OCI-LY3 (cell line): ENCODE measurements around the gene OSMR.
"Not testable (repeated sequence)": the region's sequence is repeated elsewhere in the genome, so short reads cannot be mapped to it uniquely, and the experiment has no call there.

ENCODE experiments used
- H2AFZ ChIP-seq: fragments of 200-600, 300-600 bp; shearing (Covaris generic); 2 replicates; pipeline ENCODE4 v1.6.0; 2014; ENCODE audit warnings: antibody characterized with exemption, low read depth, low read length
- H3K27ac ChIP-seq: fragments of 200-600, 300-600 bp; sonication (generic); 2 replicates; pipeline ENCODE4 v1.5.1; 2014; ENCODE audit warnings: mild to moderate bottlenecking, low read length, moderate library complexity, mixed read lengths
- H3K27me3 ChIP-seq: fragments of 200-600, 300-600 bp; sonication (generic); 2 replicates; pipeline ENCODE4 v1.6.1; 2014; ENCODE audit warnings: low read depth, low read length, mixed read lengths
- H3K36me3 ChIP-seq: fragments of 200-600, 300-600 bp; sonication (generic); replicated peaks from 2 replicates; pipeline ENCODE3; 2014; ENCODE audit warnings: low read depth, low read length, mixed read lengths
- H3K4me1 ChIP-seq: fragments of 300-600, 200-600 bp; sonication (generic); 2 replicates; pipeline ENCODE4 v1.6.1; 2014; ENCODE audit warnings: low read length, mixed read lengths
- H3K4me2 ChIP-seq: fragments of 200-600, 300-600 bp; sonication (generic); 2 replicates; pipeline ENCODE4 v1.6.1; 2014; ENCODE audit warnings: low read length, mixed read lengths
- H3K4me3 ChIP-seq: fragments of 300-600, 200-600 bp; sonication (generic); 2 replicates; pipeline ENCODE4 v1.5.1; 2014; ENCODE audit warnings: antibody characterized with exemption, mild to moderate bottlenecking, low read length, moderate library complexity
- H3K79me2 ChIP-seq: fragments of 300-600, 200-600 bp; shearing (Covaris generic); 2 replicates; pipeline ENCODE4 v1.6.1; 2014; ENCODE audit warnings: mild to moderate bottlenecking, low read length, mixed read lengths
- H3K9ac ChIP-seq: fragments of 300-600, 200-600 bp; shearing (Covaris generic); 2 replicates; pipeline ENCODE4 v1.6.0; 2014; ENCODE audit warnings: mild to moderate bottlenecking, low read length, moderate library complexity
- H3K9me3 ChIP-seq: fragments of 200-600, 300-600 bp; shearing (Covaris generic); 2 replicates; pipeline ENCODE4 v1.6.1; 2014; ENCODE audit warnings: low read length, mixed read lengths; ENCODE audit not compliant: insufficient read depth
- H4K20me1 ChIP-seq: fragments of 200-600, 300-600 bp; sonication (generic); 2 replicates; pipeline ENCODE4 v1.6.1; 2016; ENCODE audit warnings: low read length, mixed read lengths; ENCODE audit not compliant: insufficient read depth
- EZH2phosphoT487 ChIP-seq: fragments of 200-600 bp; shearing (Covaris generic); IDR thresholded peaks from 2 replicates; pipeline ENCODE4 v1.6.1; 2018; ENCODE audit warnings: antibody characterized with exemption, mixed run types, low read depth
- TF ChIP-seq, protein P1 (sequence below): fragments of 200-600, 300-600 bp; sonication (generic); IDR thresholded peaks from 2 replicates; pipeline ENCODE4 v1.5.1; 2014; ENCODE audit warnings: antibody characterized with exemption, low read length, low read depth

OSMR gene

DNA sequence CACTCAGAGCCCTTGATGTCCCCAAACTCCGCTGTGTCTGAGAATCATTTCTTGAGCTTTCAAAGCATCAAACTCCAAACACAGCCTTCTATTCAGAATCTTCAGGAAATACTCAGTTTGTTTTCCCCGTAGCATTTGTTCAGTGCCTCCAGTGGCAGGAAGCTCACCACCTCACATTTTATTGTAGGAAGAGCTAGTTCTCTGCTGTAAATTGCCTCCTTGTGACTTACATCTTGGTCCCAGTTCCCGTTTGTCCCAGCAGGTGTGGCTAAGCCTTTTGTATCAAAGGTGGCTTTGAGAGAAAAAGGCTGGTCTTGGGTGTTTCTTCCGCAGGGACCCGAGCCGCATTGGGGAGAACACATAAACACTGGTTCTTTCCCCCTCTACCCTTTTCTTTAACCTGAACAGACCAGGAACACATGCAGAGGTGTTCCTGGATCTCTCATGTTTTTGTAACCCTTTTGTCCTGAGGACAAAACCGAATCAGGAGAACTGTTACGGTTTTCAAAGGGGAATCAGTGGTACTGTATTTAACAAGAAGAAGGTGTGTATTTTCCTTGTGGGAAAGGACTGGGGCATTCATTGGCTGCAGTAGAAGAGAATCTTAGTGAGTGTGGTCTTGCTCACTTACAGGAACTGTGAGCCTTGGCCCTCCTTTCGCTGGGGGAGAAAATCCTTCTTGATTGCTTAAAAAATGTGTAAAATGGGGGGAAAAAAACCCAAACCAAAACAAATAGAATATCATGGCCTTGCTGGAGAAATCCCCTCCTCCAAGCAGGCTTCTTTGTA, 1.9 kb downstream of the OSMR start:
- no peak for TF ChIP-seq EZH2phosphoT487
- TF ChIP-seq, protein P1, sequence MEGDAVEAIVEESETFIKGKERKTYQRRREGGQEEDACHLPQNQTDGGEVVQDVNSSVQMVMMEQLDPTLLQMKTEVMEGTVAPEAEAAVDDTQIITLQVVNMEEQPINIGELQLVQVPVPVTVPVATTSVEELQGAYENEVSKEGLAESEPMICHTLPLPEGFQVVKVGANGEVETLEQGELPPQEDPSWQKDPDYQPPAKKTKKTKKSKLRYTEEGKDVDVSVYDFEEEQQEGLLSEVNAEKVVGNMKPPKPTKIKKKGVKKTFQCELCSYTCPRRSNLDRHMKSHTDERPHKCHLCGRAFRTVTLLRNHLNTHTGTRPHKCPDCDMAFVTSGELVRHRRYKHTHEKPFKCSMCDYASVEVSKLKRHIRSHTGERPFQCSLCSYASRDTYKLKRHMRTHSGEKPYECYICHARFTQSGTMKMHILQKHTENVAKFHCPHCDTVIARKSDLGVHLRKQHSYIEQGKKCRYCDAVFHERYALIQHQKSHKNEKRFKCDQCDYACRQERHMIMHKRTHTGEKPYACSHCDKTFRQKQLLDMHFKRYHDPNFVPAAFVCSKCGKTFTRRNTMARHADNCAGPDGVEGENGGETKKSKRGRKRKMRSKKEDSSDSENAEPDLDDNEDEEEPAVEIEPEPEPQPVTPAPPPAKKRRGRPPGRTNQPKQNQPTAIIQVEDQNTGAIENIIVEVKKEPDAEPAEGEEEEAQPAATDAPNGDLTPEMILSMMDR = no peak
- Histone ChIP-seq H2AFZ (no peak overlapping the region), H3K27me3 (no peaks in the 10 kb centered on the region), H3K4me1 (no peaks in the 10 kb centered on the region), H4K20me1 (no peaks in the 10 kb centered on the region), H3K4me2 (no peak overlapping the region), H3K79me2 (no peaks in the 10 kb centered on the region), H3K4me3 (no peak overlapping the region), H3K36me3 (no peaks in the 10 kb centered on the region), H3K9me3 (no peaks in the 10 kb centered on the region), H3K9ac (no peak overlapping the region), H3K27ac (no peak overlapping the region)

DNA sequence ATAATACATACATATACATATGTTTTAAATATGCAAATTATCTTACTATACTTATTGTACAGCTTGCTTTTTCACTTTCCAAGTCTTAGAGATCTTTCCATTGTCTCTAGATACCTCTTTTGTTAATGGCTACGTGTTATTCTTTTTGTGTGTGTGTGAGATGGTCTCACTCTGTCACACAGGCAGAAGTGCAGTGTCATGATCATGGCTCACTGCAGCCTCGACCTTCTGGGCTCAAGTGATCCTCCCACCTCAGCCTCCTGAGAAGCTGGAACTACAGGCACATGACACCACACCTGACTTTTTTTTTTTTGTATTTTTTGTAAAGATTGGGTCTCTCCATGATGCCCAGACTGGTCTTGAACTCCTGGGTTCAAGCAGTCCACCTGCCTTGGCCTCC, 2.8 kb downstream of the OSMR start:
- H3K4me3 ChIP-seq = no peak overlapping the region
- H3K27ac ChIP-seq = no peak overlapping the region
- no peak for TF ChIP-seq EZH2phosphoT487
- TF ChIP-seq, protein P1 = no peak
- H3K9ac ChIP-seq = no peak overlapping the region
- no peaks in the 10 kb centered on the region for H3K9me3 ChIP-seq
- H2AFZ ChIP-seq = no peak overlapping the region
- H3K27me3 ChIP-seq = no peaks in the 10 kb centered on the region
- no peaks in the 10 kb centered on the region for H3K4me1 ChIP-seq
- no peaks in the 10 kb centered on the region for H3K79me2 ChIP-seq
- no peaks in the 10 kb centered on the region for H3K36me3 ChIP-seq
- no peak overlapping the region for H3K4me2 ChIP-seq
- no peaks in the 10 kb centered on the region for H4K20me1 ChIP-seq

DNA sequence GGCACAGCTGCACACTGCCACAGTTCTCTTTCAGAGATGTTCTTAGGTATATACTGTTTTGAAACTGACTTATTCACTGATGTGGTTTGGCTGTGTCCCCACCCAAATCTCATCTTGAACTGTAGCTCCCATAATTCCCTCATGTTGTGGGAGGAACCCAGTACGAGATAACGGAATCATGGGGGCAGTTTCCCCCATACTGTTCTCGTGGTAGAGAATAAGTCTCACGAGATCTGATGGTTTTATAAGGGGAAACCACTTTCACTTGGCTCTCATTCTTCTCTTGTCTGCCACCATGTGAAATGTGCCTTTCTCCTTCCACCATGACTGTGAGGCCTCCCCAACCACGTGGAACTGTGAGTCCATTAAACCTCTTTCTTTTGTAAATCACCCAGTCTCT, 5.8 kb downstream of the OSMR start:
- not testable (repeated sequence) for H3K9me3 ChIP-seq, H3K4me3 ChIP-seq, H4K20me1 ChIP-seq, H3K79me2 ChIP-seq, H3K9ac ChIP-seq, H2AFZ ChIP-seq, H3K4me1 ChIP-seq, H3K36me3 ChIP-seq, H3K4me2 ChIP-seq, H3K27me3 ChIP-seq, H3K27ac ChIP-seq

DNA sequence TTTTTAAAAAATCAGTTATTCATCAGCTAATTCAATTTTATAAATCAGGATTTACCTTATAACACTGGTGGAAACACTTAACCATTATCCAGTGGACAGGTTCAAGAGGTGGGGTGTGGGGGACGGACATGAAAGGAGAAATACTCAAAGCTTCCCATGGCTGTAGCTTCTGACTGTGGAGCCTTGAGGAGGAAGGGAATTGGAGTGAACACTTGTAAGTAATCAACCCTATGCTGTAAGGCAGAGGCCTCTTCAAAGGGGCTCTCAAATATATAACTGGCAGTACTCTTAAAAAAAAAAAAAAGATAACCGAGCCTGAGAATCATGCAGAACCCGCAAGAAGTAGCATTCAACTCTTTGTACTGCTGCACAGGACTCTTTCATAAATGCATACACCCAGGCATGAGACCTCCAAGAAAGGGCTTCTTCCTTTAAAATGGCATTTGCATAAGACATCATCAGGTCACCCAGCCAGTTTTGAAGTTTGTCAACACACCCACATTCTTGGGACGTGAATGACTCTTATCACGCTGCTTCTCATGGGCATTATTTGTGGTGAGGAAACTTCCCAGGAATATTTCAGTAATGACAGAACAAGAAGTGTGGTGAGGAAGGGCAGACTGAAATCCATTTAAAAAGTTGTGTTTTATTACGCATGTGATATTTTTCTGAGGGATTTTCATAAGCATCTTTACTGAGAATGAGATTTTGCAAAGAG, 8.1 kb downstream of the OSMR start:
- Histone ChIP-seq H3K36me3 (no peaks in the 10 kb centered on the region), H3K4me2 (no peak overlapping the region), H4K20me1 (no peaks in the 10 kb centered on the region), H3K27ac (no peak overlapping the region), H3K4me1 (no peaks in the 10 kb centered on the region), H3K79me2 (no peaks in the 10 kb centered on the region), H3K9ac (no peak overlapping the region), H3K9me3 (no peaks in the 10 kb centered on the region), H3K27me3 (no peaks in the 10 kb centered on the region), H2AFZ (no peak overlapping the region), H3K4me3 (no peak overlapping the region)
- no peak for TF ChIP-seq EZH2phosphoT487
- TF ChIP-seq, protein P1 = no peak
